ENCODE data around the gene RECK.

The RECK gene

DNA sequence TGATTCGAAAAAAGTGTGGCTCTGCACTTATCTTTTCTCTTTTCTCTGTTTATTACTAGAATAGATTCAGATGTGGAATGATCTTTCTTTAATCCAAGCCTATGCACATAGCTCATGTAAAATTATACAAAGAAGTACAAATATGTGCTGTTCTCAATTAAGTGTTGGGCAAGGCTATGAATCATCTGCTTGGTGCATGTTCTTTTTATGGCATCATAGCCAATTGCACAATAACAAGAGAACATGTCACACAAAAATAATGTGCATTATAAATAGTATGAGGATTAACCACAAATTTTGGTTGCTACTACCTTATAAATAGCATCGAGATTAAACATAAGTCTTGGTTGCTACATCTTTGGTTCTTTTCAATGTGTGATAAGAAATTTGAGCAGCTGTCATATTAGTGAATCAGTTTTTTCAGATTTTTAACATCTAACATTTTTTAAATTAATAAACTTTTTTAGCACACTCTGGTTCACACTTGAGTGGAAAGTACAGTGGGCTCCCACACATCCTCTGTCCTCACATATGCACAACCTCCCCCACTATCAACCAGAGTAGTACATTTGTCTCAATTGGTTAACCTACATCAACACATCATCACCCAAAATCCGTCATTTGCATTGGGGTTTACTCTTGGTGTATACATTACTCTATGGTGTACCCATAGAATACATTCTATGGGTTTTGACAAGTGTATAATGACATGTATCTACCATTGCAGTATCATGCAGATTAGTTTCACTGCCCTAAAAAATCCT is 6.8 kb upstream of the RECK start:
- peak; percentile 66 to 90 for DNase-seq

DNA sequence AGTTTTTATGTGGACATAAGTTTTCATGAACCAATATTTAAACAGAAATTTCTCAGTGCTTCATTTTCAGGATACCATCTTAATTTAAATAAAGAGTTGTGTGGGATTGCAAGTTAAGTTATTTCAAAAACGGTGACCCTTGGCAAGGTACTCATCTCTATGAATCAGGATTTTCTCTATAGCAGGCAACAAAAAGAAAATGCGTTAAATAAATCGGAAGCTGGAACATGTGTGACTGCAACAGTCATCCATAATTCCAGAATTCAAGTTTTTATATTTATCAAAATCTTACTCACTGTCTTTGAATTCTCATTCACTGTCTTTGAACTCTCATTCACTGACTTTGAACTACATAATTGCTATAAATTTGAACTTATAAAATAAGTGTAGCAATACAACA is 5.8 kb upstream of the RECK start:
- DNase-seq = no peak

GRCh38 chr9:36031774-36032555 is 4.7 kb upstream of the RECK start:
- DNase-seq = no peak

DNA sequence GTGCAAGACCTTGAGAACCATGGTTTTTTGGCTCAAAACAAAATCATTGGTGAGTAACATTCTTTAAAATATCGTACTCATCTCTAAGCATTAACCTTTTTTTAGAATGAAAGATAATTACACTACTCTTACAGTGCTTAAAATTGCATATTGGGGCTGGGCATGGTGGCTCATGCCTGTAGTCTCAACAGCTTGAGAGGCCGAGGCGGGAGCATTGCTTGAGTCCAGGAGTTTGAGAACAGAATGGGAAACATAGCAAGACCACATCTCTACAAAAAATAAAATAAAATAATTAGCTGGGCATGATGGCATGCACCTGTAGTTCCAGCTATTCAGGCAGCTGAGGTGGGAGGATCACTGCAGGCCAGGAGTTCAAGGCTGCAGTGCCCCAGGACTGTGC is 2.9 kb upstream of the RECK start:
- DNase-seq = no peak

- DNase-seq = no peak
Observed at GRCh38 chr9:36034234-36034633, 2.5 kb upstream of the RECK start.

GRCh38 chr9:36035006-36035405 is 1.7 kb upstream of the RECK start:
- DNase-seq = no peak

DNA sequence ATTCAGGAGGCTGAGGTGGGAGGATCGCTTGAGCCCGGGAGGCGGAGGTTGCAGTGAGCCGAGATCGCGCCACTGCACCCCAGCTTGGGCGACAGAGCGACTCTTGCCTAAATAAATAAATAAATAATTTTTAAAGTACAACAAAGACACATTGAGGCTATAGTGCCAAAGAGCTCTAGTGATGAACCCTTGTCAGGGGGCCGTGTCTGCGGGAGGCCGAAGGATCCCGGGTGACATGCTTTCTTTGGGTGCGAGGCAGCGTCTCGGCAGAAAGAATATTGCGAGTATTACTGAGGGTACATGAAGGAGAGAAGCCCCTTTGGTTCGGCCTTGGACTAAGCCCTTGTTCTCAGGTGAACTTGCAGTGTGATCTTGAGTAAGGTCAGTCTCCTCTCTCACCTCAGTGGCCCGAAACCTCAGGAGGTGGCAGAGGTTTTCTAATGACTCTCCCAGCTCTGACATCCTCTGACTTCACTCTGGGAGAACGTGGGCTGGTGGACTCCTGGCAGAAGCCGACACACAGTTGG is 397 bp upstream of the RECK start:
- no peak for DNase-seq

DNA sequence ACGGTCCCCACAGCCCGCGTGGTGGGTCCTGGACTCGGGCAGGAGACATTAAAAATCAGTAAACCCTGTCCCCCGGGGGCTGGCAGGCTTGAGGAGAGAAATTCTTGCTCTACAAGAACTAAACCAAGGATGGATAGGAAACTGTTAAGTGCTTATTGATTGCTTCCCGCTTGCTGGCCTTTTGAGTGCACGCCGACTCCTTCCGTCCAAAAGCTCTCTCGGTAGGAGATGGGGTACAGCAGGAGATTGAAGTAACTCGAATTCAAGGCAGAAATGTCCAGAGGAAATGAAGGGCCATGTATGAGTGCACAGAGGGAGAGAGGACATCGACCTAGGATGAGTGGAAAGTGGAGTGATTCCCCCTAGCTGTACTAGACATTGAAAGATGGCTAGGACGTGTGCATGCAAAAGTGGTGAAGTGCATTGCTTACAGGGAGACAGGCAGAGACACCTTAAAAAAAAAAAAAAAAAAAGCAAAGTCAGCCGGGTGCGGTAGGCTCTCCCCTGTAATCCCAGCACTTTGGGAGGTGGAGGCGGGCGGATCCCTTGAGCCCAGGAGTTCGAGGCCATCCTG is 923 bp downstream of the RECK start:
- DNase-seq = peak in 1 of 2 donors; percentile 13

DNA sequence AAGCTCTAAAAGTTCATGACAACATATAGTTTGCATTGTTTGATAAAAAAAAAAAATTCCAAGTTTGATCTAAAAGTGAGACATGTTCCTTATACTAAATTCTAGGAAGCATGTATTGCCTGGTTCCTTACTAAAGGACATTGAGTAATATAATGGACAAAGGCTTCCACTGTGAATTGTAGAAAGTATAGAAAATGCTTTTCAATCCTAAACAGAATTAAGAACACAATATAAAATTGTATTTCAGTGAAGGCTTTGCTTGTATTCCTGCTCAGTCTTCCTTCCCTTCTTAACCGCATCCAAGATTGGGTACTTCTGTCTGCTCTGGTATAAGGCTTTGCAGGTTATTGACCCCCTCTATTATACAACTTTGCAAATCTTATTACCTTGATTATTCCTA is 2.4 kb downstream of the RECK start:
- no peak for DNase-seq

DNA sequence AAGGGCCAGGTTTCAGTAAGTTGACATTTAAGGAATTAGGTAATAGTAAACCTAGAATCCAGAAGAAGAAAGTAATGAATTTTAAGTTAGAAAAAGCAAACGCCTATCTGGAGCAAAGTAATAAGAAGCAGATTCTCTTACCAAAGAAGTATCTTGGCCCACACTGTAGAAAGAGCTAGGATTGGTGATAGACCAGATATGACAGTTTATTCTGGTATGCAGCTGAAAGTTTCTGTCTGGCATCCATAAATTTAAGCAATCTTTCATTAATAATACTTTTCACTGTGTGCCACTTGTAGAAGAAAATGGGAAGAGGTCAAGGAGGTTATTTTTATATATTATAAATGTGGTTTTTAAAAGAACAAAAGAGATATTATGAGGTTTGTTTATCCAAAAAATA is 3.0 kb downstream of the RECK start:
- DNase-seq = no peak

GRCh38 chr9:36040271-36040925 is 3.7 kb downstream of the RECK start:
- DNase-seq = no peak

- DNase-seq = peak; percentile 32 to 54
Observed at GRCh38 chr9:36041506-36041905, 4.8 kb downstream of the RECK start.

DNA sequence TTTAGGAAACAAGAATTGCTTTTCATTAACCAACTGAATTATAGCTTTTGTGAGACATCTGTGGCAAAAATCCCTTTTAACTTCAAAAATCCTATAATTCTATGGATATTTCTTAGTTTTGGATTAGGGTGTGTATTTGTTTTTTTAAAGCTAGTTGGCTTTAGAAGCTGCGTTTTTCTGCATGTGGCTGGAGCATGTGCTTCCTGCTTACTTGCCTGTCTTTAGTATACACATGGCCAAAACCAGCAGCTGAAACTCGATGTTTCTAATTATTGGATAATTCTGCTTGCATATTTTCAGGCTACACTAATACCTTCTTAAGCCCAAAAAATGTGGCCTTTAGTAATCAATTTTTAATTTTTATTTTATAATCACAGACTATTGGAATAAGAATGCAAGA is 8.9 kb downstream of the RECK start:
- no peak for DNase-seq

DNA sequence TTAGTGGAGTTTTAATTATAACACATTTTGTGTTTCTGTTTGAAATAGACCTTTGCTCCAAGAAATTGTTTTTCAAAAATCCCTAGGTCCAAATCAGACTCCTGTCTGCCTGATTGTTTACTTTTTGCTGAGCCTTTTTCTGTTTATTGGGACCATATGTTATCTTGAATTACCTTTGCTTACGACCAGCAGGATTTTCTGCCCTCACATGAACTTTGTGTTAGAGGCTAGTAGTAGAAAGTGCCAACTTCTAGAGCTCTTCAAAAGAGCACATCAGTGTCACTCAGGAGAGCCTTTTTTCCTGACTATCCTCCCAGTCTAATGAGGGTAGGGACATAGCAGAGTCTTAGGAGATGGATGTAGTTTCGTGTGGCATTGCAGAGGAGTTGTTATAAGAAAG is 10.2 kb downstream of the RECK start:
- DNase-seq = no peak

GRCh38 chr9:36049408-36049807 is 12.7 kb downstream of the RECK start:
- no peak for DNase-seq

DNA sequence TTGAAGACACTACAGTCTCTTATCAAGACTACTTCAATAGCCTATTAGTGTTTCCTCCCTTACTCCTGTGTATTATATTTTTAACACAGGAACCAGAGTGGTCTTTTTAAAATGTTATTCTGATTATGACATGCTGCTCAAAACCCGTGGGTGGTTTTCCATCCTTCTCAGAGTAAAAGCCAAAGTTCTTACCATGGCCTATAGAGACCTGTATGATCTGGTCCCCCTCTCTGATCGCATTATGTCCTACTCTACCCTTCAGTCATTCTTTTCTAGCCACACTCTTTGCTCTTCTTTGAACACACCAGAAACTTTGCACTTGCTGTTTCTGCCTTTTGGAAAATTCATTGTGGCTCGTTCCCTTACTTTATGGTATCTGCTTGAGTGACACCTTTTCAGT is 13.8 kb downstream of the RECK start:
- DNase-seq = no peak

DNA sequence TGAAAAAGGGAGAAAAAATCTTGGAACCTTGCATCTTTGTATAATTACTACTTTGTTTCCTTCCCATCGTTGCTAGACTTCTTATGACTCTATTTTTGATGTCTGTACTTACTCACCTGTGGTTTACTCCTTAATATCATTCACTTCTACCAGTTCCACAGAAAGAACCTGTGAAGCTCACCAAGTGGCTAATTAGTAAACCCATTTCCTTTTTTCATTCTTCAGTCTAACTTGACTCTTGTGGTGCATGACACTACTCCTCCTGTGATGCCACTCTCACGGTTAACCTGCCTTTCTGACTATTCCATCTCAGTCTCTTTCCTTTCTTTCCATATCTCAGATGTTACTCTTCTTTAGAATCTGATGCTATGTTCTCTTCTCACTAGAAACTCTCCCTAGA is 14.6 kb downstream of the RECK start:
- DNase-seq = no peak

- no peak for DNase-seq
Observed at GRCh38 chr9:36053971-36054370, 17.3 kb downstream of the RECK start.

GRCh38 chr9:36056896-36057295 is 20.2 kb downstream of the RECK start:
- DNase-seq = no peak

- no peak for DNase-seq
Observed at GRCh38 chr9:36063804-36064447, 27.2 kb downstream of the RECK start.

DNA sequence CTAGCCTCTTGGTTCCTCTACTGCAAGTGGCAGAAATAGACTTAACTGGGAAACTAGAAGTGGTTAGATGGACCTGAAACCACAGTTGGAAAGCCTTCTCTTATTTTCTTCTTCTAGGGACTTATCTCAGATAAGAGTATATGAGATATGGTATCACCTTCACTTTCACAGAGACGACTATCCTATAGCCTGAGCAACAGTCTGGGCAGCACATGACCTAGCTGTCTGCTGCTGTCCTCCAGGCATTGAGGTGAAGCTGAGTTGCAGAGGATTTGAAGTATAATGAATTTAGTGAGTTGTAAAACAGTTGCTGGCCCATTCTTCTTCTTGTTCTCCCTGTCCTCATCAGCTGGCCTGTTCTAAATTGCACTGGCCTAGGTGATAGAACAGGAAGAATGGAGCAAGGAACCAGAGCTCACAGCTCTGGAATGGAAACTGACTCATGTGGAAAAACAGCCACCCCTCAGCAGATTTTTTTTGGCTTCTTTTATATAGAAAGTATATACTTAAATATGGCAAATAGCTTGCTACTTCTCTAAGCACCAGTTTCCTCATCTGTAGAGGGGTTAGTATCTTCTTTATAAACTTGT is 27.8 kb downstream of the RECK start:
- DNase-seq = no peak

DNA sequence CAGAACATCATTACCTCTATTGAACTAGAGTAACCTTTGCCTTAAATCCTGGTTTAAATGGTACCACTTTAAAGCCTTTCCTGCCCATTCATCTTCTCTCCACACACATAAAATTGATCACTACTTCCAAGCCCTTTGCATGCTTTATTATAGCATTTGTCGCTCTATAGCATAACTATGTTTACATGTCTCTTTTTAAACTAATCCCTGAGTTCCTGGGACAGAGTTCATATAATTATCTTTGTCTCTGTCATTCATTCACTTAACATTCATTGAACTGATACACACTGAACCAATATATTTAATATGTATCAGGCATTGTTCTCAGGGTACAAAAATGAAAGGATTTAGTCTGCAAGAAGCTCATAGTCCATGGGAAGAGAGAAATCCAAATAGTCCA is 37.3 kb downstream of the RECK start:
- no peak for DNase-seq

All from inflammatory macrophage (primary cell).